HL-60 (cell line): ENCODE measurements around the gene CFL1.

Experiments
- DNase-seq, 2 experiments: peaks; one replicate each; pipeline ENCODE4 v3.0.0-alpha.2; 2010 to 2020; ENCODE audit warnings: low read depth in 1 of 2, low spot score in 1 of 2
- H3K27ac ChIP-seq: fragments of 250-450 bp; sonication (Bioruptor Pico); replicated peaks from 2 replicates; pipeline ENCODE4 v1.5.1; 2020; ENCODE audit warnings: mild to moderate bottlenecking, moderate library complexity
- H3K27me3 ChIP-seq: fragments of 250-450 bp; sonication (Bioruptor Pico); 2 replicates; pipeline ENCODE4 v1.5.1; 2021; ENCODE audit warnings: mild to moderate bottlenecking, moderate library complexity; ENCODE audit not compliant: insufficient read depth, poor library complexity, severe bottlenecking
- H3K4me3 ChIP-seq: replicated peaks from 2 replicates; pipeline ENCODE4 v1.5.1; 2011; ENCODE audit warnings: mild to moderate bottlenecking, control low read depth, low read length; ENCODE audit not compliant: insufficient read depth
- GABPA ChIP-seq: IDR thresholded peaks from 2 replicates; pipeline ENCODE4 v1.6.1; 2012; ENCODE audit warnings: low read depth
- POLR2AphosphoS5 ChIP-seq: IDR thresholded peaks from 2 replicates; pipeline ENCODE4 v1.6.1; 2012; ENCODE audit warnings: low read depth
- SPI1 ChIP-seq: IDR thresholded peaks from 2 replicates; pipeline ENCODE4 v1.6.1; 2012; ENCODE audit warnings: low read depth, mild to moderate bottlenecking, borderline replicate concordance
- TF ChIP-seq, protein P1 (sequence below): IDR thresholded peaks from one replicate; pipeline ENCODE4 v1.5.1; 2011; ENCODE audit warnings: low read length, control low read depth, inconsistent platforms; ENCODE audit not compliant: insufficient read depth
- TF ChIP-seq, protein P2 (sequence below): IDR thresholded peaks from 2 replicates; pipeline ENCODE4 v1.6.1; 2012; ENCODE audit warnings: low read depth; ENCODE audit not compliant: insufficient replicate concordance

The CFL1 gene

DNA sequence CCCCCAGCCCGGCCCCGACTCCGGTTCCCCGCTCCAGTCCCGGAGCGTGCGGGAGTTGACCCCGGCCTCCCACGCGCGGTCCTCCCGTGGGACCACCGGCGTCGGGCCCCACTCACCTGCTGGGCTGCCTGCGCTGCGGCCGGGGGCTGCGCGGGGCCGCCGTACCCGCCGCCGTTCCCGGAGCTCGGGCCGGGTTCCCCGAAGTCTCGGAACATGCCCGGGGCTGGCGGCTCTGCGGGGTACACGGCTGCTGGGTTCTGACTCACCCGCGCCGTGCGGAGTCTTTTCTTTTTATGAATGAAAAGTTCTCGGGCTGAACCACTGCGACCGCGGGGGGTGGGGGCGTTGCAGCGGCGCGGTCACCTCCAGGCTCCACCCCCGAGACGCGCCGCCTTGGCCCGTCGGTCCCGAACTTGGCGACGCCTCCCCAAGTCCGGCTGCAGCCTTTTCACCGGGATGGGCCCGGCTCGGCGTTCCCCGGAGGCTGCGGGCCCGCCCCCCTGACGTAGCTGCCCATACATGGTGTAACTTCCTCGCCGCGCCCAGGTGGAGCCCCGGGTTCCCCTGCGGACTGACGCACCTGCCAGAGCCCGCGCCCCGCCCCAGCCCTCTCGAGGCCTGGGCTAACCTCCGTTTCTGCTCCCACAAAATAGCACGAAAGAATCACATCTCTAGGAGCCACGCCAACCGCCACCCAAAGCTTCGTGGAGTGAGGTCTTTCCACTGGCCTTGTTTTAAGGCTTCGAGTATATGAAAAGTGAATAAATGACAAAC, 42.3 kb upstream of the CFL1 start, which contains the start of gene FOSL1:
Gene FOSL1, minus strand, starts transcription at position 264 of the 774 bp plus-strand sequence. Its CDS starts 49 bp downstream, at position 215.
- peak within 1 kb of the TSS; percentile 50 for H3K4me3 ChIP-seq
- H3K27ac ChIP-seq = peak within 1 kb of the TSS; percentile 49
- 0 out of 2 replicates have a peak, but pooled peaks have one; percentile 33 for TF ChIP-seq POLR2AphosphoS5
- TF ChIP-seq, protein P1, sequence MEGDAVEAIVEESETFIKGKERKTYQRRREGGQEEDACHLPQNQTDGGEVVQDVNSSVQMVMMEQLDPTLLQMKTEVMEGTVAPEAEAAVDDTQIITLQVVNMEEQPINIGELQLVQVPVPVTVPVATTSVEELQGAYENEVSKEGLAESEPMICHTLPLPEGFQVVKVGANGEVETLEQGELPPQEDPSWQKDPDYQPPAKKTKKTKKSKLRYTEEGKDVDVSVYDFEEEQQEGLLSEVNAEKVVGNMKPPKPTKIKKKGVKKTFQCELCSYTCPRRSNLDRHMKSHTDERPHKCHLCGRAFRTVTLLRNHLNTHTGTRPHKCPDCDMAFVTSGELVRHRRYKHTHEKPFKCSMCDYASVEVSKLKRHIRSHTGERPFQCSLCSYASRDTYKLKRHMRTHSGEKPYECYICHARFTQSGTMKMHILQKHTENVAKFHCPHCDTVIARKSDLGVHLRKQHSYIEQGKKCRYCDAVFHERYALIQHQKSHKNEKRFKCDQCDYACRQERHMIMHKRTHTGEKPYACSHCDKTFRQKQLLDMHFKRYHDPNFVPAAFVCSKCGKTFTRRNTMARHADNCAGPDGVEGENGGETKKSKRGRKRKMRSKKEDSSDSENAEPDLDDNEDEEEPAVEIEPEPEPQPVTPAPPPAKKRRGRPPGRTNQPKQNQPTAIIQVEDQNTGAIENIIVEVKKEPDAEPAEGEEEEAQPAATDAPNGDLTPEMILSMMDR = no peak
- H3K27me3 ChIP-seq = no peaks in the 10 kb centered on the region
- DNase-seq = peak; percentile 71 to 93

- TF ChIP-seq, protein P2, sequence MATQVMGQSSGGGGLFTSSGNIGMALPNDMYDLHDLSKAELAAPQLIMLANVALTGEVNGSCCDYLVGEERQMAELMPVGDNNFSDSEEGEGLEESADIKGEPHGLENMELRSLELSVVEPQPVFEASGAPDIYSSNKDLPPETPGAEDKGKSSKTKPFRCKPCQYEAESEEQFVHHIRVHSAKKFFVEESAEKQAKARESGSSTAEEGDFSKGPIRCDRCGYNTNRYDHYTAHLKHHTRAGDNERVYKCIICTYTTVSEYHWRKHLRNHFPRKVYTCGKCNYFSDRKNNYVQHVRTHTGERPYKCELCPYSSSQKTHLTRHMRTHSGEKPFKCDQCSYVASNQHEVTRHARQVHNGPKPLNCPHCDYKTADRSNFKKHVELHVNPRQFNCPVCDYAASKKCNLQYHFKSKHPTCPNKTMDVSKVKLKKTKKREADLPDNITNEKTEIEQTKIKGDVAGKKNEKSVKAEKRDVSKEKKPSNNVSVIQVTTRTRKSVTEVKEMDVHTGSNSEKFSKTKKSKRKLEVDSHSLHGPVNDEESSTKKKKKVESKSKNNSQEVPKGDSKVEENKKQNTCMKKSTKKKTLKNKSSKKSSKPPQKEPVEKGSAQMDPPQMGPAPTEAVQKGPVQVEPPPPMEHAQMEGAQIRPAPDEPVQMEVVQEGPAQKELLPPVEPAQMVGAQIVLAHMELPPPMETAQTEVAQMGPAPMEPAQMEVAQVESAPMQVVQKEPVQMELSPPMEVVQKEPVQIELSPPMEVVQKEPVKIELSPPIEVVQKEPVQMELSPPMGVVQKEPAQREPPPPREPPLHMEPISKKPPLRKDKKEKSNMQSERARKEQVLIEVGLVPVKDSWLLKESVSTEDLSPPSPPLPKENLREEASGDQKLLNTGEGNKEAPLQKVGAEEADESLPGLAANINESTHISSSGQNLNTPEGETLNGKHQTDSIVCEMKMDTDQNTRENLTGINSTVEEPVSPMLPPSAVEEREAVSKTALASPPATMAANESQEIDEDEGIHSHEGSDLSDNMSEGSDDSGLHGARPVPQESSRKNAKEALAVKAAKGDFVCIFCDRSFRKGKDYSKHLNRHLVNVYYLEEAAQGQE = no peak
- TF ChIP-seq POLR2AphosphoS5 = no peak
- TF ChIP-seq, protein P1 = no peak
- no peak for TF ChIP-seq GABPA
- TF ChIP-seq SPI1 = no peak
- Histone ChIP-seq H3K27ac (peak overlapping the region; percentile 49), H3K27me3 (no peaks in the 10 kb centered on the region), H3K4me3 (peak overlapping the region; percentile 50)
- no peak for DNase-seq
Measured at GRCh38 chr11:65899356-65900124, 41.6 kb upstream of the CFL1 start.

DNA sequence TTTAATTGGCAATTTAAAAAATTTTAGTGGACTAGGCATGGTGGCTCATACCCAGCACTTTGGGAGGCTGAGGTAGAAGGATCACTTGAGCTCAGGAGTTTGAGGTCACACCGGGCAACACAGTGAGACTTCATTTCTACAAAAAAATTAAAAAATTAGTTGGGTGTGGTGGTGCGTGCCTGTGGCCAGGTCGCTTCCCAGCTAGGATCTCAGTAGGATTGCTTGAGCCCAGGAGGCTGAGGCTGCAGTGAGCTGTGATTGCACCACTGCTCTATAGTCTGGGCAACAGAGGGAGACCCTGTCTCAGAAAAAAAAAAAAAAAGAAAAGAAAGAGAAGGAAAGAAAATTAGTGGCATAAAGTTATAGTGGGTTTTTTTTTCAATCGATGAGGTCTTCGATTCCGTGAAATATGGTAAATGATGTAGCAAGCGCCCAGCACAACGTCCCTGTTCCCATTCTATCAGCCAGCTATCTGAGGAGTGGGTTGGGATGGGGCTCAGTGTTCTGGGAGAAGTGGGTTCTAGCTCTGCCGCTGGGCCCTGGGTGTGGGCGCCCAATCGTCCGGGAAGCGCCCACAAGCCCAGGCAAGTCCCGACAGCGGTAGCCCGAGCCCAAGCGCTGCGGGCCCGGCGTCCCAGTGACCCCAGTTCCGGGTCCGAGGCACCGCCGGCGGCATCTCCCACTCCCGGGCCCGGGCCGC, 40.8 kb upstream of the CFL1 start:
- Histone ChIP-seq H3K4me3 (peak overlapping the region; percentile 50), H3K27me3 (no peaks in the 10 kb centered on the region), H3K27ac (no peak overlapping the region; the same call in 1 of the 2 replicates)
- TF ChIP-seq SPI1 (no peak), GABPA (no peak), POLR2AphosphoS5 (no peak)
- TF ChIP-seq, protein P2 = no peak
- TF ChIP-seq, protein P1 = no peak
- no peak for DNase-seq
